LNCaP clone FGC (cell line): ENCODE results near the gene ISOC1.
A peak's percentile ranks its signal among the peaks of the same experiment; 100 is the strongest.

Source experiments
- DNase-seq: peaks from one replicate; pipeline ENCODE4 v3.0.0-alpha.2; 2011; ENCODE audit warnings: low read depth
- H3K4me3 ChIP-seq: 2 replicates; pipeline ENCODE4 v1.5.1; 2011; ENCODE audit warnings: mild to moderate bottlenecking, low read depth, low read length, control low read depth
- TF ChIP-seq, protein P1 (sequence below): IDR thresholded peaks from 2 replicates; pipeline ENCODE4 v1.5.1; 2012; ENCODE audit warnings: mild to moderate bottlenecking; ENCODE audit not compliant: control insufficient read depth, insufficient read depth; ENCODE audit errors: extremely low read depth

ISOC1 gene

DNA sequence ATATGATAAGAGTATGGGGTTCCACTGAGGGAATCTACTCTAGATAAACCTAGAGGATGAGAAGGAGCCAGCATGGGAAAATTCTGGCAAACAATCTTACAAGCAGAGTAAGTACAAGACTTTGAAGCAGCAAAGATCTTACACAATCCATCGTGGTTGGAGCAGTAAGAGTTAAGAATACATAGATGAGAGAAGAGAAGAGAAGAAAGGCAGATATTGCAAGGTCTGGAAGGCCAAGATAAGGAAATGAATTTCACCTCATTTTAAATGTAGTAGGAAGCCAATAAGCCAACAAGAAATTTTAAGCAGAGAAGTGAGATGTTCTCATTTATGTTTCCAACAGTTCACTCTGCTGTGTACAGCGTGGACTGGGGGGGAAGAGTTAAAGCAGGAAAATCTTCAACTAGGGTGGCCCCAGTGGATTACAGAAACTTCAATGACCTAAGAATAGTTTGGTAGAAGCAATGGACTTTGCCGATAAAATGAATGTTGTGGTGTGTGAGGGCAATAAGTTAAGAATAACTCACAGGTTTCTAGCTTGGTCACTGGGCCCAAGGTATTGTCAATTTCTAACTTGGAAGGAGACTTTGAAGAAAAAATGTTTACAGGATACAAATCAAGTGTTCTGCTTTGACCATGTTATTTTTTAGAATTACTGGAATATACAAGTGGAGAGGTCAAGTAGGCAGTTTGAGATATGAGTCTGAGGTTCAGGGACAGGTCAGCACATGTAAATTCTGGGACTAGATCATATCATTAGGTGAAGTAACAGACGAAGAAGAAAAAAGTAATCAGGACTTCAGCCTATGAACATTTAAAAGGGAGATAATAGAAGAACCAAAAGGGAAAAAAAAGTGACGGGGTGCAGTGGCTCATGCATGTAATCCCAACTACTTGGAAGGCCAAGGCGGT is 12.1 kb upstream of the ISOC1 start:
- DNase-seq, result no peak

DNA sequence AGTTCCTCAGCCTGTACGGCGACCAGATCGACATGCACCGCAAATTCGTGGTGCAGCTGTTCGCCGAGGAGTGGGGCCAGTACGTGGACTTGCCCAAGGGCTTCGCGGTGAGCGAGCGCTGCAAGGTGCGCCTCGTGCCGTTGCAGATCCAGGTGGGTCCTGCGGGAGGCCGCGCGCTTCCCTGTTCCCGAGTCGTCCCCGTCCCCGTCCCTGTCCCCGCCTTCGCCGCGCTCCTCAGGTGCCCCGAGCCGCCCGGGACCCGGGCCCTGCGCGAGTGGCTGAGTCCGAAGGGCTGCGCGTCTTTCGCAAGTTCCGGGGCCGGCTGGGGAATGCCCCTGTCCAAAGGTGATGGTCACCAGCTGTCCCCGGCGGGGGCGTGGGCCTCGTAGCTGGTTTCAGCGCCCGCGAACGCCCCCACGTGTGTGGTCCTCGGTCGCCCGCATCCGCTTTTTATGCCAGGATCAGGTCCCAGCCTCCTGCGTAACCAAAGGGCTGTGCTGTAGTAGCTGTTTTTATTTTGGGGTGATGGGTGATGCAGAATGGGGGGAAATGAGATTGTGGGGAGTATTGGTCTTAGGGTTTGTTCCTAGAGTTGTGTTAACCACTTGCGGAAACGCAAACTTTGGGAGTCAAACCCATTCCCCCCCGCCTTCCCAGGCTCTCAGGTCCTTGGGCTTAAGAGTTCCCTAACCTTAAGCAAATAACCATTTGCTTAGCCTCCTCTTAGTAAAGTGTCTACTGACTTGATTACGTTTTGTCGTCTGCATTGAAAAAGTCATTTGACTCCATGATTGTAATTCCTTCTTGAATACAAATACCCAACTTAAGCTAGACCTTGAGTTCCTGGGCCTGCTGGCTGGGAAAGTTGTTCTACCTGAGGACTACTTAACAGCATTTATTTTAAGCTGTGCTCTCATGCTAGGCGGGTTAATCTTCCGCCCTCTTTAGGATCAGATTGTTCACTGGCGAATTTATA is 663 bp downstream of the ISOC1 start:
- TF ChIP-seq, protein P1, sequence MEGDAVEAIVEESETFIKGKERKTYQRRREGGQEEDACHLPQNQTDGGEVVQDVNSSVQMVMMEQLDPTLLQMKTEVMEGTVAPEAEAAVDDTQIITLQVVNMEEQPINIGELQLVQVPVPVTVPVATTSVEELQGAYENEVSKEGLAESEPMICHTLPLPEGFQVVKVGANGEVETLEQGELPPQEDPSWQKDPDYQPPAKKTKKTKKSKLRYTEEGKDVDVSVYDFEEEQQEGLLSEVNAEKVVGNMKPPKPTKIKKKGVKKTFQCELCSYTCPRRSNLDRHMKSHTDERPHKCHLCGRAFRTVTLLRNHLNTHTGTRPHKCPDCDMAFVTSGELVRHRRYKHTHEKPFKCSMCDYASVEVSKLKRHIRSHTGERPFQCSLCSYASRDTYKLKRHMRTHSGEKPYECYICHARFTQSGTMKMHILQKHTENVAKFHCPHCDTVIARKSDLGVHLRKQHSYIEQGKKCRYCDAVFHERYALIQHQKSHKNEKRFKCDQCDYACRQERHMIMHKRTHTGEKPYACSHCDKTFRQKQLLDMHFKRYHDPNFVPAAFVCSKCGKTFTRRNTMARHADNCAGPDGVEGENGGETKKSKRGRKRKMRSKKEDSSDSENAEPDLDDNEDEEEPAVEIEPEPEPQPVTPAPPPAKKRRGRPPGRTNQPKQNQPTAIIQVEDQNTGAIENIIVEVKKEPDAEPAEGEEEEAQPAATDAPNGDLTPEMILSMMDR, result 0 out of 2 replicates have a peak, but pooled peaks have one; percentile 11
- no peak for DNase-seq
- H3K4me3 ChIP-seq, result peak overlapping the region; percentile 73

More for the DNA sequence above, 12.1 kb upstream of the ISOC1 start:
- H3K4me3 ChIP-seq, result no peak overlapping the region
- TF ChIP-seq, protein P1, result no peak

DNA sequence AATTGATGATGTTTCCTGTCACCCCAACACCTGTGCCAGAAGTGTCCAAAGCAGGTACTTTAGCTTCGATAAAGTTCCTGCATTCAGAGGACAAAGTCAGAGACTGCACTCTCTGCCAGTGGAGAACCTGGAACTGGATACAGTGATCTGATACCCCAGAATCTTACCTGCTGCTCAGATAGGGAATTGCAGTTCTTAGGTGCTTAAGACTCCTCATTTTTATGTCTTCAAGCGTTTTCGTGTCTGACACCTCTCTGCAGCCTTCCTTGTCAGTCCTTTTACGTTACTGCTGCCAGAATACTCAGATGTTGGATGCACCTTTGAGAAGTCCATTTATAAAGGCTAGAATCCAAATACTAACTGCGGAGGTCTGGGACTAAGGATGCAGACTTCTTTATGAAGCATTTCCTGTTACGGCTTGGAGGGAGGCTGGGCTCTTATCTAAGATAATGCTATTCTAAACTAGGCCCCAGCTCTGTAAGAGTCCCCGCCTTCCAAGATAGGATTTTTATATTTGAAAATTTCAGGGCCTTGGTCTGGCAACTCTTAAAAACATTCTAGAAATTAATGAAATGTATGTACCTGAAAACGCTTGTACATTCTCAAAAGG is 1.9 kb downstream of the ISOC1 start:
- no peak overlapping the region for H3K4me3 ChIP-seq
- TF ChIP-seq, protein P1, result no peak
- DNase-seq, result no peak

DNA sequence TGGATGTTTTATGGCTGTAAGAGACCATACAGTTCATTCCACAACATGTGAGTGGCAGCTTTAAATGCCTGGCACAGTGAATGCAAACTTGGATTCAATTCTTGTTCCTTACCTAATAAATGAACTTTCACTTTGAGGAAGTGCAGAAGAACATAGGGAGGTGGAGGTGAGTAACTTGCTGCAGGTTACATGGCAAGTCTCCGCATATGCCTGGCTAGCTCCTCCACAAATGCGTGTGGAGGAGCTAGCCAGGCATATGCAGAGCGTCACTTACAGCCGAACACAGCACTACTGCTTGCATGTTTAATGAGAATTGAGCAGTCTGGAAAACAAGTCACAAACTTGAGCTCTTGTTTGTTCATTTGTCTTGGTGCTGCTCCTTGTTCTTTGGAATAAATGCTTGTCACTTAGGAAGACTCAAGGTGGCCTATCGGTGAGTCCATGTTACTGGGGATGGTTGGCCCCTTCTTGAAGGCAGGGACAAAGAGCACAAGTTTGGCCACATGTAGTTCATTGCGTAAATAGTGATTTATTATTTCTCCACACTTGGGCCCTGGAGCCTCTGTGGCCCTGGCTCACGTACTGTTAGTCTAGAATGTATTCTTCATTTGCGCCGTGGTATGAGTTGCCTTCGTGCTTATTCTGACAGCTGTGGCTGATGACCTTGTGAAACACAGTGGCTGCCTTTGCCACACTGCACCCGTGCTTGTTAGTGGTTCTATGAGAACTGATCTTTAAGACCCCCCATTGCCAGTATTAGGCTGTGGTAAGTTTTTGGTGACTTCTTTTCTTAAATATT is 3.1 kb downstream of the ISOC1 start:
- TF ChIP-seq, protein P1, result no peak
- no peak overlapping the region for H3K4me3 ChIP-seq
- no peak for DNase-seq

DNA sequence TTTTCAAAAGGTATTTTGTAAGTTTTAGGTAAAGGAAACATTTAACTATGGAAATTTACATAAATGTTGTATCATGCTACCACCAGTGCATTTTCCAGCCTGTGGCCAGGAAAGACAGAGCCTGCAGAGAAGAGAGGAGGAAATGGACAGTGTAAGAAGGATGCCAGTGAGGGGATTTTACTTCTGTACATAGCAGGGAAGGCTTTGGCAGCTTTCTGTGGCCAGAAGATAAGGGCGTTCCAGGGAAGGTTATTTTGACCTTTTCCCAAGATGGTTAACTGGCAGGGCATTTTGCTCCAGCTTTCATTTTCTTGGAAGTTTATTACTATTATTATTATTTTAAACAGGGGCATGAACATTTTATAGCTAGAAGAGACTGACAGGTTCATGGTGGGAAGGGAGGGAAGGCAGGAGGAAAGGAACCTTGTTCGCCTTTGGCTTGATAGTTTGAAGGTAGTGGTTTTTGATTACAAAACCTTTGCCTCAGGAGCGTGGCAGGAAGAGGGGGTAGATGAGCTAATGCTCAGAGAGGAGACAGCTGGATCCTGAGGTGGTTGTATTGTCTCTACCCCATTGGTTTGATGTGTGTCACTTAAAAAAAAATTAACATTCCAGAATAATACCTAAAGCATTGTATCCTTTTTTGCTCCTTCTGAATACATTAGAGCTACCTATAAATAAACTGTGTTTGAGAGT is 4.1 kb downstream of the ISOC1 start:
- TF ChIP-seq, protein P1, result no peak
- H3K4me3 ChIP-seq, result no peak overlapping the region
- DNase-seq, result no peak
